LNCaP clone FGC (cell line): ENCODE data around the gene KCNJ6.
A peak's percentile ranks its signal among the peaks of the same experiment; 100 is the strongest.
"Not testable (repeated sequence)": the region's sequence is repeated elsewhere in the genome, so short reads cannot be mapped to it uniquely, and the experiment has no call there.

Experiments
- DNase-seq: peaks from one replicate; pipeline ENCODE4 v3.0.0-alpha.2; 2011; ENCODE audit warnings: low read depth
- H3K4me3 ChIP-seq: 2 replicates; pipeline ENCODE4 v1.5.1; 2011; ENCODE audit warnings: mild to moderate bottlenecking, low read depth, low read length, control low read depth
- CTCF ChIP-seq: IDR thresholded peaks from 2 replicates; pipeline ENCODE4 v1.5.1; 2012; ENCODE audit warnings: mild to moderate bottlenecking; ENCODE audit not compliant: control insufficient read depth, insufficient read depth; ENCODE audit errors: extremely low read depth

Gene KCNJ6

GRCh38 chr21:37587635-37588177 is 328.6 kb downstream of the KCNJ6 start:
- TF ChIP-seq CTCF = no peak
- H3K4me3 ChIP-seq = no peak overlapping the region
- no peak for DNase-seq

- H3K4me3 ChIP-seq = no peak overlapping the region
- DNase-seq = no peak
- TF ChIP-seq CTCF = no peak
These were observed 329.1 kb downstream of the KCNJ6 start for GRCh38 chr21:37587203-37587602.

GRCh38 chr21:37582590-37582989 is 333.7 kb downstream of the KCNJ6 start:
- peak; percentile 49 for TF ChIP-seq CTCF
- DNase-seq = no peak
- no peak overlapping the region for H3K4me3 ChIP-seq

- H3K4me3 ChIP-seq = no peak overlapping the region
- DNase-seq = no peak
- TF ChIP-seq CTCF = no peak
These were observed 335.6 kb downstream of the KCNJ6 start for GRCh38 chr21:37580666-37581065.

GRCh38 chr21:37579356-37579755 is 336.9 kb downstream of the KCNJ6 start:
- TF ChIP-seq CTCF = no peak
- no peak for DNase-seq
- H3K4me3 ChIP-seq = no peak overlapping the region

- DNase-seq = no peak
- TF ChIP-seq CTCF = no peak
- no peak overlapping the region for H3K4me3 ChIP-seq
These were observed 337.7 kb downstream of the KCNJ6 start for GRCh38 chr21:37578471-37579126.

- not testable (repeated sequence) for DNase-seq, H3K4me3 ChIP-seq
These were observed 339.3 kb downstream of the KCNJ6 start for GRCh38 chr21:37576929-37577328.

GRCh38 chr21:37575580-37575979 is 340.7 kb downstream of the KCNJ6 start:
- DNase-seq = no peak
- no peak for TF ChIP-seq CTCF

More at GRCh38 chr21:37575580-37575979, 340.7 kb downstream of the KCNJ6 start:
- H3K4me3 ChIP-seq = no peak overlapping the region
